NCI-H1417 treated with DMSO at 0.1 percent for 48 hours (cell line): Measurements from ENCODE around the gene ADAMTS8.

Experiments
- DNase-seq: peaks from one replicate; lab custom pipeline; 2025; lab: John Stamatoyannopoulos, UW

ADAMTS8 gene

DNA sequence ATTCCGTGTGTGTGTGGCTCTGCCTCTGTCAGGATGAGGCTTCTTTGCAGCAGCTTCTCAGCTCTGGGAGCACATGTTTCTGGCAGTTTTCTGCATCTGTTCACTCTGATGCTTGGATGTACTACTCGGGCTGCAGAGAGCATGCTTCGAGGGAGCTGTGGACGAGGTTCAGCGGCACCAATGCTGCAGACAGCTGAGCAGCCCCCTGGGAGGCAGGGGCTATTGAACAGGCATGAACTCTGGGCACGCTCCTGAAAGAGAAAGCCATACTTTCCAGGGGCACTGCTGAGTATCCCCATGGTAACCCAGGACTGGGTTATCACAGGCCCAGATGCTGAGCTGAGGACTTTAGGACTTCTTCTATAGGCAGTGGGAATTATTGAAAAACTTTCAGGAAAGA, 33.8 kb downstream of the ADAMTS8 start:
- DNase-seq = no peak

DNA sequence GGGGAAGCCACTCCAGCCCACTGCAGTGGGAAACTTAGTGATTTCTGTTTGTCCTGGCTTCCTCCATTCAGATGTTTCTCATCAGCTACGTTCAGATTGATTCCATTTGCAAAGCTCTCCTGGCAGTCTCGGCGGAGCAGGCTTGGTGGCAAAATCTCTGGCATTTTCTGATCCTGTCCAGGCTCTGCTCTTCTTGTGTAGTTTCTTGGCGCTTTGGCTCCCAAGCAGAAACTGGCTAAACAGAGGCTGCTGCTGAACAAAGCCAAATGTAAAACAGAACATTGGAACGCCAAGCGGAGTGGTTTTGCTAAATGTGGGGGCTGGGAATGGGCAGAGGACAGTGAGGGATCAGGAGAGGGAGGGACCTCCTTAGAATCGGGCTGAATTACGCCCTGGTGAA, 36.7 kb downstream of the ADAMTS8 start:
- DNase-seq = no peak

DNA sequence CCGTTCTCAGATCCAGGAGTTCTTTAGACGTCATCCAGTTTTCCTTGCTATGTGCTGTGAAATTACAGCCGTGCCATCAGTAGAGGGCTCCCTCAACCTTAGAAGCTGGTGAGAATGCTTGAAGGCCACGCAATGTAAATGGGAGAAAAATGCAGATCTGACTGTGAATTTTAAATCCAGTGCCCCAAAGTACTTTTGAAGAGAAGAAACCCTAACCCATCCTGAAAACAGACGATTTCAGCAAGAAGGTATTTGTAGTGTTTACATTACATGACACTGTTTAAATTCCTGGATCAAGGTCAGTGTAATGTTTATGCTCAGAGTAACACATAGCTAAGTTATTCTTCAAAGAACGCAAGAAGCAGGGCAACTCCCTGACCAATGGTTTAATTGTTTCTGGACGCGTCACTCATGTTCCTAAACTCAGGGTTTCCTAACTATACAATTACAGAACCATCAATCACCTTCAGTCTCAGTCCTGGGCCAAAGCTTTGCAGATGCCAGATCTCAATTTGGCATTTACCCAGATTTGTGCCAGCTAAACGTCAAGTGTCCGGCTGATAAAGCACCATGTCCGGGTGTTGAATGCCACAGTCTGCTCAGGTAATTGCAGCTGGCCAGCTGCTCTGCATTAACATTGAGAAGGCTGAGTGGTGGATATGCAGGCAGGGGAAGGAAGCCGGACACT, 38.2 kb downstream of the ADAMTS8 start:
- DNase-seq = no peak

DNA sequence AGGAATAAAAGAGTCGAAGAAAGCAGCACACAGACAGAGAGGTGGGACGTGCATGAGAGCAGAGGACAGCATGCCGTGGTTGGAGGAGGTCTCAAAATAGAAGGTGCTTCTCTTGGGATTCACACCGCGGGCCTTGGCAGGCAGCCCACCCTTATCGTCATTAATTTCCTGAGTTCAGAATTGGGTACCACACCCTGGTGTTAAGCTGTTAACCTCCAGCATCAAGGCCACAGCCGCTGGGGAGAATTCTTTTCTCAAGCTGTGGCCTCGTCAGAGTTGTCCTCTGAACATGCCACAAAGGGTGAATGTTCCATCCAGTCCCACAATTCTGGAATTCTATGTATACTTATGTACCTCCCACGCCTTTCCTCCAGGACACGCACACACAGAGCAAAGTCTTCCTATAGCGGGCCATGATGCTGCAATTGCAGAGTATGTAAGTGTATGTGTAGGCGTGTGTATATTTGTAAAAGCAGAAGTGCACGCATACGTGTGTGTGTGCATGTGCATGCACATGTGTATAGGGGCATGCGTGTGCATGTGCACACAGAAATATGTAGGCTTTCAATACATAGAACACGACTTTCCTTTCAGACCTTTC, 39.0 kb downstream of the ADAMTS8 start:
- DNase-seq = no peak

DNA sequence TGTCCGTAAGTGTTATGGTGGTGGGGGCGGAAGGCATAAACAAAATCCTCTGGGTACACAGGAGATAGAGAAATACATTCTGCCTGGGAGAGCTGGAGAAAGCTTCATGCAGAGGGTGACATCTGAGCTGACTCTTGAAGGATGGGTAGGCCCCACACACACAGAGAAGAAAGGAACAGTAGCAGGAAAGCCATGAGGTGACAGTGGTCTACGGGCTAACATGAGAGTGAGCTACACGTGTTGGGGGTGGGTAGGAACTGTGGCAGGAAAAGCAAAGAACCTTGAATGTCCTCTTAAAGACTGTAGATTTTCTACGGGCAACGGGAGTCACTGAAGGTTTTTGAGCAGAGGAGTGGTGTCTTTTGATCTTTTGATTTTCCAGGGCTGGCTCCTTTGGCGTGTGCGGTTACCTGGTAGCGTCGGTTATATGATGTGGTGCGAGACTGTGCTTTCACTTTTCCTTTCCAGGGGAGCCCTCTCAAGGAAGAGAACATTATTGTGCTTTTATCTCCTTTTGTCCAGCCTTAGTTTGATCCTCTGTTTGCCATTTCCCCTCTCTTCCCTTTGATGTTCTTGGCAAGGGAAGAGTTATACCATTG, 39.7 kb downstream of the ADAMTS8 start:
- DNase-seq = no peak

DNA sequence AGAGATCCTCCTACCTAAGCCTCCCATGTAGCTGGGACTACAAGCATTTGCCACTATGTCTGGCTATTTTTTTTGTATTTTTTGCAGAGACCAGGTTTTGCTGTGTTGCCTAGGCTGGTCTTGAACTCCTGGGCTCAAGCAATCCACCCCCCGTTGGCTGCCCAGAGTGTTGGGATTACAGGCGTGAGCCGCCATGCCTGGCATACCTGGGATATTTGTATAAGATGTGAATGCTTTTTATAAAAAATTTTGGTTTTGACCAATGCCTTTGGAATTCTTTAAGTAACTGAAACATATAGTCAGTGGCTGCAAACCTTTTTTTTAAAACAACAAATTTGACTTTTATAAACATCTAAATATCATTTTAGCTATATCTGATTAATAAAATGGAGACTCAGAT, 42.4 kb downstream of the ADAMTS8 start:
- DNase-seq = no peak

DNA sequence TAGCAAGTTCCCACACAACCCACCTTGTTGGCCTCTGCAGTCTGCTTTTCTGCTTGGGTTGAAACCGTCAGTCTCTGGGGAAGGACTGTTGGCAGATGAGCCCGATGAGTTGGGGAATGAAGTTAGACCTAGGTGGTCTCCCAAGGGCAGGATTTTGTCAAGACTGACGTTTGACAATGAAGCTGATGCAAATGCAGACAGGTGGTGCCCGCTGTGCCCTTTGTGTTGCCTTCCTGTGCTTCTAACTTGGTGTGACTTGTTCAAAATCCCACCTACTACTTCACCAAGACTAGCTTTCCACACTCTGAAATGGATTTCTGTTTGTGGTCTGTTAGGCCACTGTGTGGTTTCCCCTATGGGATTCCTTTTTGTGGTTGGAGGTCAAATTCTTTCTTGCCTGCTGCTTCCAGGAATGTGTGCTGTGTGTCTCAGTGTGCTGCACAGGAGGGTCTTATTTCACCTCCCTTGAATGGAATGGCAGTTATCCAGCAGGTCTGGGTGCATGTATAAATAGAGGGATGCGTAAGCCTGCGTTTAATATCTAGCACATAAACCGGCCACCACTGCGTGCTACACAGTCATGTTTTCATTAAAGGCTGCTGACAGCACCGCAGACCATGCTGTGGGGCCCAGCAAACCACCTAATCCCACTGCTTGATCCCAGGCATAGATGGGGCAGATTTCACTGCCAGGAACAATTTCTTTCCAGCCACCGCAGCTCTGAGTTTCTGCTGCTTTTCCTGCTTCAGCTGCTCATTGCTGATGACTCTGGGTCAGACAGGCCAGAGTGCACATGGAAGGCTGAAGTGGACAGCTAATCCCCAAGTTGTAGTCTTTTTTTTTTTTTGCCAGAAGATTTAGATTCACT, 44.8 kb downstream of the ADAMTS8 start:
- no peak for DNase-seq

DNA sequence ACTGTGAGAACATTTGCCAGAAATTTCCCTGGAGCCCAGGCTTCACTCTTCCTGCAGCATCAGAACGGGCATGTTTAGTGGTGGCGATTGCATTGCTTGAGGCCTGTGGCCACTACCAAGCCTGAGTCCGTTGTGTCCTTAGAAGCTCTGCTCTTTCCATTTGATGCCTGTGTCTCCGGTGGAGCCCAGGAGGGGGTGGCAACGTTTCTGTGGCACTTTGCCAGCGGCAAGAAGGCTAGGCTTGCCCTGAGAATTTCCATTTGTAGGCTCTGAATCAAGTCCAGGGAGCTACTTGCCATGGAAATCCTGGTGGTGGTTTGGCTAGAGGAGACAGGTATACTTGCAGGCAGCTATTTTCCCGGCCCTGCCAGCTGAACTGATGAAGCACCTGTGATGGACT, 47.1 kb downstream of the ADAMTS8 start:
- no peak for DNase-seq

DNA sequence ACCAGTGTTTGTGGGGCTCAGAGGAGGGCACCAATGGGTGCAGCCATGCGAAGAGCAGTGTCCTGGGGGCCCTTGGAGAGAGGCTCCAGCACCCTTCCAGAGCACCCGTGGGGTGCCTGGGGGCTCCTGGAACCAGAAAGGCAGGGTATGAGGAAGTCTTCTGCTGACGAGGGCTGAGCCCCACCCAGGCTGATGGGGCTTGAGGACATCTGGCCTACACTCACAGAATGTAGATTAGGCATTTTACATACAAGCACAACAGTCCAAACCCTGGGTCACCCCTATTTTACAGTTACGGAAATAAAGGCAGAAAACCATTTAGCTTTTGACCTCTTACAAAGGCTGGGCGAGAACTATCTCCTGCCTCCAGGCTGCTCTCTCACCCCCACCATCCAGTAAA, 47.6 kb downstream of the ADAMTS8 start:
- DNase-seq = no peak

DNA sequence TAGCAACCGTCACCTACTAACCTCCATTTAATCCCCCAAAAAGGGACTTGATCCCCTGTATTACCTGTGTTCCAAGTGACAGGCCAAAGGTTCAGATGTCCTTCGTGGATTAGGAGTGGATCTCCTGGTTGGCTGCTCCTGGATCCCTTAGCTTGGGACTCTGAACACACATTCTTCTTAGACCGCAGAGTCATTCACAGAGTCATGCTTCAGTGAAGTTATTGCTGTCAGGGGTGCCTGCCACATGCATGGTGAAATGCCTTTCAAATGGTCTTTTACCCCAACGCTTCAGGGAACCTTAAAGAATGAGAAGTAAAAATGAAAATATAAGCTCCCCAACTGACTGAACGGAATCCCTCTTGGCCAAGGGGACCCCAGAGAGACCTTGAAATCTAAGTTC, 49.1 kb downstream of the ADAMTS8 start:
- DNase-seq = no peak

DNA sequence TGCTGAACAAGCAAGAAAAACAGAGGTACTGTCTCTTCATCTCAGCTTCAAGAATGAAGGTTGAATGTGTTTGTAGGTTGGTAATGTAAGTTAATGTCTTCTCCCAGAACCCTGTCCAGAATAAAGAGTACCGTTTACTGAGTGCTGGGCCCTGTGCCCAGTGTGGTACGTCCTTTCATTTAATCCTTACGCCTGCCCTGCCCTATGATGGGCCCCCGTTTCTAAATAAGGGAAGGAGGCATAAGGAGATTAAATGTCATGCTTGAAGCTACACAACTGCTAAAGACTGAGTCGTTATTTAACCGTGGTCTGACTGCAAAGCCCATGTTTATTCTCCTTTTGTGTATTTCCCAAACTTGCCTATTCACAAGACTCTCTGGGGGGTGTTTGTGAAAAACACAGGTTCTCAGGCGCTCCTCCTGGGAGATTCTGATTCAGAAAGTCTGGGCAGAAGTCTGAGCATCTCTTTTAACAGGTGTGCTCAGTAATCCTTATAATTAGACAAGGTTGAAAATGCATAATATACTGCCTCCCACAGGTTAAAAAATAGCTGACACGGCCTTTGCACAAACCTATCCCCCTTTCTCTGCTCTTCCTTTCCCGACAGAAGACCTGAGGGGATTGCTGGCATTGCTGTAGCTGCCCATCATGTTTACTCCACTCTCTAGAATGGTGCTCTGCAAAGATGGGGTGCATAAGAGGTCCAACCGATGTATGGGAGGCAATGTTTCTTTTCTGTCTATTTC, 57.4 kb downstream of the ADAMTS8 start:
- no peak for DNase-seq

DNA sequence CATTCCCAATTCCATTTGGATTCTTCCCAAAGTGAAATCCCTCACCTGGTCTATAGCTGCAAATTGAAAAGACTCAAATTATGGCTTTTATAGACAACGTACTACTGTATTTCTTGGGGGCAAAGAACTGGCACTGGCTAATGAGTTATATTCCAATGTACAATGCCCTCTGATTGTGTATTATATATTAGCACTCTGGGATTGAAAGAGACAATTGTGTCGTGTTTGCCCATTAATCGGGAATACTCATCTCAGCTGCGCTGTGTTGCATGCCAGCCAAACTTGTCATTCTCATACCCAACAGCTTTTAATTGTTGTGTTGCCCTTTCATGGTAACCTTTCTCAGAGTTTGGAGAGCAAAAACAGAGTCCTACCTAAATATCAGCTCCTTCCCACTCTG, 58.7 kb downstream of the ADAMTS8 start:
- no peak for DNase-seq

DNA sequence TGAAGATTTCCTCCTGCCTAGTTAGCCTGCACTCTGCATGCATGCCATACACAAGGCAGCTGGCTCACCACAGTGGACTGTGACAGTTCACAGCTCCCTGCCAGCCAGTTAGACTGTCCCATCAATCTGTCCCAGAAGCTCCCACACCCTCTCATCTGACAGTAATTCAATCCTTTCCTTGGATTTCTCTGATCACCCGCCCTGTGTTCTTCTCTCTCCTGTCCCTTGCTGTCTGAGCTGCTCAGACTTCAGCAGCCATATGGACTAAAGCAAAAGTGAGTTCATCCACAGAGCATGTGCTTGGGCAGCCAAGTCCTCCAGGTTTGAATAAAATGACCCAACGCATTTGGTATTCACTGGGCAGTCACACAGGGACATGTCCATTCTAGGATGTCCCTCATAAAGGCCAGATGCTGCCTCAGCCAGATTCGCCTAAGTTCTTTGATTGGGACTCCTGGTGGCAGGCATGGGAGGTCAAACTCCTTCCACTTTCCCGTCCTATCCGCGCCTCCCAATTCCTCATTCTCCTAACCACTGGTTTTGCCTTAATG, 59.2 kb downstream of the ADAMTS8 start:
- DNase-seq = no peak

DNA sequence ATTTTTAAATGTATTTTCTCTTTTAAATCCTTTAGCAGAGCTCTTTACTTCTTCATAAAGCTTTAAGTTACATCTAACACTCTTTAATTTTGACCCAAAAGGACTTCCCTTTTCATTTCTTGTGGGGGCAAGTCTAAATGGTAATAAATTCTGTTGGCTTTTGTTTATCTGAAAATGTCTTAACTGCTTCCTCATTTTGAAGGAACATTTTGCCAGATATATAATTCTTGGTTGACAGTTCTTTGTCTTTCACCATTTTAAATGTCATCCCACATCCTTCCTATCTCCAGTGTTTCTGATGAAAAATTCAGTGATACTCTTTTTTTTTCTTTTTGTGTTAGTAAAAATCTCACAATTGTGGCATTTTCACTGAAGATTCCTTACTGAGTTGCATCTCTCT, 69.0 kb downstream of the ADAMTS8 start:
- DNase-seq = no peak

DNA sequence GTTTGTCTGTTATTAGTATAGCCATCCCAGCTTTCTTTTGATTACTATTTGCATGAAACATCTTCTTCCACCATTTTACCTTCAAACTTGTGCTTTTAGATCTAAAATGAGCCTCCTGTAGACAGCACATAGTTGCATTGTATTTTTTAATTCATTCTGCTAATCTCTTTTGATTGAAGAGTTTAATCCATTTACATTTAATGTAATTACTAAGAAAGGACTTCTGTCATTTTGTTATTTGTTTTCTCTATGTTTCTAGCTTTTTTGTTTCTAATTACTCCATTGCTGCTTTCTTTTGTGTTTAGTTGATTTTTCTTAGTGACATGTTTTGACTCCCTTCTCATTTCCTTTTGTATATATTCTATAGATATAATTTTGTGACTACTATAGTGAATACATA, 70.0 kb downstream of the ADAMTS8 start:
- no peak for DNase-seq
